SW 1271 (cell line): ENCODE results near the gene CHN1.

ENCODE experiments used
- DNase-seq, 2 experiments: peaks; one replicate each; lab custom pipeline; 2025; lab: John Stamatoyannopoulos, UW

The CHN1 gene

GRCh38 chr2:174827371-174828369 lies 177.5 kb downstream of the CHN1 start:
- DNase-seq: no peak

DNA sequence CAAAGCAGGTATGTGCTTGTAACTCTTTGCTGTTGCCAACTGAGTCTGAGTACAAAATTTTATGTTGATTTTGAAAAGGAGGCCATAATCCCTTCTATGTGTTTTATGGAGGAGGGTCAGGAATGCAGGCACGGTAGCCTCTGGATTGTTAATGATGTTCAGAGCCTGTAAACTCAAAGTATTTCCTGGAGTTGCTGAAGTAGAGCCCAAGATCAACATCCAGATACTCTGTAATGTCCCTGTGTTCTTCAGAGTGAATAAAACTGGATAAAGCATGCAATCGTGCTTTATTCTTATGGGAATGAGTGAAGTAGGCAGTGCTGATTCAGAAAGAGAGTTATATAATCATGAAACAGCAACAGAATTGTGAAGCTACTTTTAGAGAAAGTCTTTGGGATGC lies 179.1 kb downstream of the CHN1 start:
- DNase-seq: no peak

DNA sequence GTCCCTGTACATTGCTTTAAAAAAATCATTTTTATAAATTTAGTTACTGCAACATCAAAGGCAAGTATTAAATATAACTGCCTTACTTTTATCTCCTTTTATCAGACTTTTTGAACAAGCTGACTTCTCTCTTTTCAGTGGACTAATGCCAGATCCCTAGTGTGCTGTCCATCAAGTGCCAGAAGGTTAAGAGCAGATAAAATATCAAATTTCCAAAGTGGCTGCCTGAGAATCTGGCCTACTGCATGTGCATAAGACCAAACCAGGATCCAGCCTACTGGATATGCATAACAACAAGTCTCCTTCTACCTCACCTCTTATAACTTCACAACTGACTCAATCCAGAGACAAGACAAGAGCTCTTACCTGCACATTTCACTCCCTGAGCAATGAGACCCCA lies 181.1 kb downstream of the CHN1 start:
- DNase-seq: no peak

DNA sequence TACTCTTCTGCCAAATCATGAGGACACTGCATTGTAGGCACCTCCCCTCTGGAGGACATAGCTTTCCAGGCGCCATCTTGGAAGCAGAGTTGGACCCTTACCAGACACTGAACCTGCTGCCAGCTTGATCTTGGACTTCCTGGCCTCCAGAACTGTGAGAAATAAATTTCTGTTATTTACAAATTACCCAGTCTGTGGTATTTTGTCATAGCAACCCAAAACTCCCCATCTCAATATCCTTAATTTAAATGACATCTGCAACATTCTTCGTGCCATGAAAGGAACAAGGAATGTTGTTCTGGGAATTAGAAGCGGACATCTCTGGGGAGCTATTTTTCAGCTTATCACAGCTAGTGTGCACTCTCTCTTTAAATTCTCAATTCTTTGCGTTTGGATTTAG lies 183.6 kb downstream of the CHN1 start:
- DNase-seq: no peak

GRCh38 chr2:174820361-174820760 lies 184.8 kb downstream of the CHN1 start:
- no peak for DNase-seq

DNA sequence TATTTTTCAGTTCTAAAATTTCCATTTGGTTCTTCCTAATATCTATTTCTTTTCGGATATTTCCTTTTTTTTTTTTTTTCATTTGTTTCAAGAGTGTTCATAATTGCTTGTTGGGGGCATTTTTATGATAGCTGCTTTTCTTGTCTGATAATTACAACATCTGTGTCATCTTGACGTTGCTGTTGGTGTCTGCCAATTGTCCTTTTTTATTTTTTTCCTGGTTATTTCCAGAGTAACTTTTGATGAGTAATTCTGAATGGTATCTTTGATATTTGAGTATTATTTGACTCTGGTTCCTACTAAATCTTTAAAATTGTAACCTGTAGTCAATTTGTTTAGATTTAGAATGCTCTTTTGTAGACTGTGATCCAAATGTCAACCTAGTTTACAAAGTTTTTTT lies 189.7 kb downstream of the CHN1 start:
- DNase-seq: no peak

GRCh38 chr2:174812037-174812436 lies 193.1 kb downstream of the CHN1 start:
- no peak for DNase-seq

DNA sequence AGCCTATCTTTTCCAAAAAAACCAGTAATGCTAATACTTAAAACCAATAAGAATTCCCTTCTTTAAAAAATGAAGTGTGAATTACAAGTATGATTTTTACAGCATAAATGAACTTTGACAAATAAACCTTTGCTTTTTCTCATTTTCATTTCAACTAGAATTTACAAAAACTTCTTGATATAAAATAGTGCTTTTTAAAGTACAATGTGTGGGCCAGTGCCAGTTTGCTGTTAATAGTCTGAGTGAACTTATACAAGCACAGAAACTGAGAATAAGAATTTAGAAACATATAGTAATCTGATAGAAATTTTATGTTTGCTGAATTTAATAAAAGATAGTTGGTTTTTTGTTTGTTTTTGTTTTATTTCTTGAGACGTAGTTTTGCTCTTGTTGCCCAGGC lies 197.2 kb downstream of the CHN1 start:
- DNase-seq: no peak

DNA sequence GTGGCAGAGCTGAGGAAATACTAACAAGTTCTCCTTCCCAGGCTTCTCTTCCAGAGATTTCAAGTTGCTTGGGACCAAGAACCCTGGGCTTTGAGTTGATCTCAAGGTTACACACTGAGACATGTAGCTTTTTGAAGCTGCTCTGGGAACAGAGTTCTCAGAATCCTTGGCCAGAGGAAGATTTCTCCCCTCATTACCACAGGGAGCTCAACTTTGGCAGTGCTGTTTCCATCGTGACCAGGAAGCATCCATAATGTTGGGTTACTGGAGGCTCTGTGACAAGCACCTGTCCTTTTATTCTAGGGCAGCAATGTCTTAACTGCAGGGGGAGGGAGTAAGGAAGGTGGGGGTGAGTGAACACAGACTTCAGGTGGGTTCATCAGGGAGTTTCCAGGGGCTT lies 199.4 kb downstream of the CHN1 start:
- no peak for DNase-seq

- DNase-seq: no peak
Measured at GRCh38 chr2:174802459-174802858, 202.7 kb downstream of the CHN1 start.

DNA sequence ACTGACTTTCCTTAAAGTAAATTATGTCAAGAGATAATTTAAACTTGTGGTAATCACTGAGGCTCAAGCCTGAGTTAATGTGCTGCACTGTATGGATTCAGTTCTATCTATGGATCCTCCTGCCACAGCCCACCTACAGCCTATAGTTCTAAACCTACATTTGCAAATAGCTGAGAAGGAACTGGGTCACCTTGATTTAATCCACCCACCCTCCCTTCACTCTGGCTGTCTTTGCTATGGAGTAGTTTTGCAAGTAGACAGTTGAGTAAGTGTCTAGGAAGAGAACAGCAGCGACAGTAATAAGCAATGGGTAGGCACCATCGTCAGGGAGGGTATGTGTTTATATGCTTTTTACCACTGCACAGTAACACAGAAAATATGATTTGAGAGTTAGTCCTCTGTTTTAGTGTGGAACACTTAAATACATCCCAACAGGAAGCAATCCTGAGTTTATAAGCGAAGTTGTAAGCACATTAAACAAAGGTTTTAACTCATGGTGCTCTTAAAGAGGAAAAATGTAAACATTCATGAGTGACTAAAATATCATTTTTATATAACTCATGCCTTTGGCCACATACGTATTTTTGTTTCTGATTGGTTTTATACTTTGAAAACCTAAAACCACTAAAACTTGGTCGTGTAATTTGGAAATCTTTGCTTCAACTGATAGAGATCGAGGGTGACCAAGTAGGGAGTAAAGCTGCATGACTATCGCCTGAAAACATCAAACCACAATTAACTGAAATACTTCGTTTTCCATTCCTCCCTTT lies 204.6 kb downstream of the CHN1 start:
- DNase-seq: no peak

DNA sequence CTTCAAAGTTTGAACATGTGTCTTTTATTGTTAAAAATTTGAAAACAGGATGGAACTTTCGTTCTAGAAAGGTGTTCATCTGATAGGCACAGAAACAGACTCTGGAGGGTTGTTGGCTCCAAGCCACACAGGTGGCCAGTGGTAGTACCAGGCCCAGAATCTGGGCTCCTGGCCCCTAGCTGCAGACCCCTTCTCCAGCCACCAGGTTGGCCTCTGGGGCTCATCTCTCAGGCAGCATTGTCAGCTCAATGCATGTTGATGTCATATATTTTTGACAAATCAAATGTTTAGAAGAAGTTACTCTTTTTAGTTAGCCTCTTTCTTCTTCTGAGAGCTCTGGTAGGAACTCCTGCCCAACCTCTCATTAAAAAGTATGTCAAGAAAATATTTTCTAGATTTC lies 206.4 kb downstream of the CHN1 start:
- no peak for DNase-seq

- DNase-seq: no peak
Measured at GRCh38 chr2:174797781-174798276, 207.4 kb downstream of the CHN1 start.

DNA sequence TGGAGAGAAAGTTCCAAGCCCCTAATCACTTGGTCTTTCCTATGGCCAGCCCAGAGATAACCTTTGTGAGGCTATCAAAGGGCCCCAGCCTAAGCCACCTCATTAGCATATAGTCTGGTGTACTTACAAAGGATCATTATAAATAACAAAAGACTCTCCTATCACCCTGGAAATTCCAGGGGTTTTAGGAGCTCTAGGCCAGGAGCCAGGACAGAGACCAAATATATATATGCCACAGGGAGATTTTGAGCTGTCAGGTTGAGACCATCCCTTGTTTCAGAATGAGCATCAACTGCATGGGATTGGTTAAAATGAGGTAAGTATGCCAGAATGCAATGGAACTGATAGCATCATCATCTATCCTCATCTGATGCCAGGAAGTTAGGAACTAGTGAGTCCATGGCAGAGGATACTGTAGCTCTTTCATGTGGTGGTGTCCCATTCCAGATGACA lies 208.8 kb downstream of the CHN1 start:
- no peak for DNase-seq

- no peak for DNase-seq
Measured at GRCh38 chr2:174794851-174795374, 210.3 kb downstream of the CHN1 start.

- DNase-seq: no peak
Measured at GRCh38 chr2:174792309-174793025, 212.7 kb downstream of the CHN1 start.

DNA sequence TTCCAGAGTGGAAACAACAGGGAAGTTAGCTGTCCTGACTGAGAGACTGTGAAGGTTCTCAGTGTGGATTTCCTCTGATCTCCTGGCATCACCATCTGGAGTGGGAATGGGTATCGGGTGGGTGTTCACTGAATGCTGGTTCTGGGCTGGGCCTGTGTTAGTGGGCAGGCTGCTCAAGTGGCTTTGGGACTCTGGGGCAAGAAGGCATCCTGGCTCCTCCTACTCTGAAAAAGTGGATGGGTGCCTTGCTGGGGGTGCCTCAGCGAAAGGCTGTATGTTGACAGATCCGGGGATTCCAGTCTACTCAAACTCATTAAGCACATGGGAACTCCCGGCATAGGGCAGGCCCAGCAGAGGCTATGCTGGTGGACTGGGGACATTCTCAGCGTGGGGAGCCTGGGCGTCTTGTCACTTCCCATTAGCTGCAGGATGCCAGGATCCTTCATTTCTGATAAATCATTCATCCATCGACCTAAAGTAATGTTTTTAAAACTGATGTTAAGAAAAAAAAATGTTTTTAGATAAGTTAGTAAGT lies 213.4 kb downstream of the CHN1 start:
- no peak for DNase-seq

- no peak for DNase-seq
Measured at GRCh38 chr2:174791020-174791419, 214.2 kb downstream of the CHN1 start.

DNA sequence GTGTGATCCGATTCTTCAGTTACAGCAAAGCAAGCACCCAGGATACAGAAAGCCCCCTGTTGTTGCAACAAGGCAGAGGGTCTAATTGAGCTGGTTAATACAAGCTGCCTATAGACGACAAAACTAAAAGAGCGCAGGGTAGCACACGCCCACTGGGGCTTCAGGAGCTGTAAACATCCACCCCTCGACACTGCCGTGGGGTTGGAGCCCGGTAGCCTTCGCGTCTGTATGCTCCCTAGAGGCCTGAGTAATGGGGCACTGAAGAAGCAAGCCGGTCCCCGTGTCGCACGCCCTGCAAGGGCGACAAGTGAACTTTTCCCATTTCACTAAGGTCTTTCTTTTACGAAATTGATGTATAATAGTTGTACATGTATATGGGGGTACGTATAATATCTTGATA lies 216.2 kb downstream of the CHN1 start:
- no peak for DNase-seq

- no peak for DNase-seq
Measured at GRCh38 chr2:174788291-174788929, 216.8 kb downstream of the CHN1 start.
